Measurements from ENCODE around the gene CFAP77.
"Not testable (repeated sequence)": the region's sequence is repeated elsewhere in the genome, so short reads cannot be mapped to it uniquely, and the experiment has no call there.

The CFAP77 gene

DNA sequence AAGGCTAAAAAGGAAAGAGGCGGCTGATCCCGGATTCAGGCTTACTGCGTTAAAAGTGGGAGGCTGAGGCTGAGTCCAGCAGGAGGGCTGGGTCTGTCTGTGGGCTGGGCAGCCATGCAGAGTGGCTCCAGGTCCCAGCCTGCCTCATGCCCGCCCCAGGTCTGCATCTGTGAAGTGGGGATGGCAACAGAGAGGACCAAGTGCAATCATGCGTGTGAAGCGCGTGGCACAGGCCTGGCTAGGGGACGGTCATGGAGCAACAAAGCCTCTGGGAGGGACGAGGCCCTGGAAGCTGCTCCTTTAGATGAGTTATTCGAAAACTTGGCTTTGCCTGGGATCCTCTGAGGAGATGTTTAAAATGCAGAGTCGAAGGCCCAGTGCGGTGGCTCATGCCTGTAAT lies 142.0 kb downstream of the CFAP77 start:
- DNase-seq, result no peak

DNA sequence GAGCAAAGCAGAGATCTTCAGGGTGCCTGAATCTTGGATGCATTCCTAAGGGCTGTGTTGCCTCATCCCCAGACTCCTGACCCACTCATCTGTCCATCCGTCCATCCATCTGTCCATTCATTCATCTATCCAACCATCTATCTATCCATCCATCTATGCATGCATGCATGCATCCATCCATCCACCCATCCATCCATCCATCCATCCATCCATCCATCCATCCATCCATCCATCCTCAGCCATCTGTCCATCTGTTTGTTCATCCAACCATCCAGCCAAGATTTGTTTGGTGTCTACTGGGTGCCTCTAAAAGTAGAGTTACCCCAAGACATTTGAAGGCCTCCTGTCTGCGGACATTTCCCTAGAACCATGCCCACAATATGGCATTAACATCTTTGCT lies 144.7 kb downstream of the CFAP77 start:
- no peak for DNase-seq

- DNase-seq, result no peak
These were observed 145.5 kb downstream of the CFAP77 start for GRCh38 chr9:132555528-132555927.

DNA sequence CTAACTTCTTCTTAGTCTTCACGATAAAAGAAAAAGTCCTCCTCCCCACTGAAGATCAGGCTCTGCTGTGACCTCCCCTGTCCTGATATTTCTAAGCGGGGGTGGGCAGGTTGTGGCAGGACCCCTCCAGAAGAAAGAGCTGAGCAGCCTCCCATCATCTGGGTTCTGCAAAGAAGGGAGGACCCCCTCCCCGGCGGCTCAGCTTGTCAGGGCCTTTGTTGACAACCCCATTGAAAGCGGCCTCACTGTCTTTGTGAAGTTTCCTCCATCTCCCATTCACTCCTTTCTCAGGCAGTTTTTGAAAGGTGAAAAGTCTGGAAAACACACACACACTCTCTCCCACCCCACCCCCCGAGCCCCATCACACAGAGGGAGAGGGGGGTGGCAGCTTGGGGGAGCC lies 146.2 kb downstream of the CFAP77 start:
- no peak for DNase-seq

- no peak for DNase-seq
These were observed 146.7 kb downstream of the CFAP77 start for GRCh38 chr9:132556714-132557113.

DNA sequence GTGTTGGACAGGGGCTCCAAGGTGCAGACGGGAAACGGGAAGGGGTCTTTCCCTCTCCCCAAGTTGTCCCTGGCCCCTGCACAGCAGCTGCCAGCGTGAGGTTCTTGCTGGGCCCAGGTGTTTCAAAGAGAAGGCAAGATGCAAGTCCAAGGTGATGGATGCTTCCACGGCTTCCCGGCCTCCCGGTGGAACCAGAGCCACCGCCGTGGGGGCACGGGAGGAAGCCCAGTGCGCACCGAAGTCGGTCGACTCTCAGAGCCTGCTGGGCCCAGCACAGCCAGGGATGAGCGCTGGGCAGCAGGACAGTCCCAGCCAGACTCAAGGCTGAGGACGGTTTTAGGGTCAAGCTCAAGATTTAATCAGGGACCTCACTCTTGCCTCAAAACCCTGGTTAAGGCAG lies 147.1 kb downstream of the CFAP77 start:
- DNase-seq, result no peak

- no peak for DNase-seq
These were observed 149.7 kb downstream of the CFAP77 start for GRCh38 chr9:132559711-132560110.

DNA sequence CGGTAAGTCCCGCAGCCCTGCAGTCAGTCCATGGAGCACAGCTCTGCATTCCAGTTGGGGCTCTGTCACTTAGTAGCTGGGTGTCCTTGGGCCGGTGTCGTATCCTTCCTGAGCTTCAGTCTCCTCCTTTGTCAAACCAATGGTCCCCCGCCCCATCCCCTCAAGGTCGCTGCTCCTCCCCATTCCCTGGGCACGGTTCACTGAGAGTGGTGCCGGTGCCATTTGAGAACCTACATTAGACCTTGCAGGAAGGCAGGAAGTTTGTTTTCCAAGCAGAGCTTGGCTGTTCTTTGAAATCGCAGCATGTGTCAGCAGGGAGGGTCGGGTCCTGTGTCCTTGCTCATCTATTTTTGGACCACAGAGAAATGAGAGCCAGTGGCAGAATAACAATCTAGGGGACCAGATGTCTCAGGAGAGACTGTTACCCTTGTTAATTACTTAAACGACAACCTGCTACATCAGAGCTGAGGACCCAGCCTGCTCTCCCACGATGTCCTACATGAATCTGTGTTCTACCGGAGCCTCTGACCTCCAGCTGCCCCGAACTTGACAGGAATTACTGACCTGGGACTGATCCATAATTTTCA lies 150.7 kb downstream of the CFAP77 start:
- DNase-seq, result peak; percentile 93 to 96

- no peak for DNase-seq
These were observed 152.2 kb downstream of the CFAP77 start for GRCh38 chr9:132562306-132562573.

DNA sequence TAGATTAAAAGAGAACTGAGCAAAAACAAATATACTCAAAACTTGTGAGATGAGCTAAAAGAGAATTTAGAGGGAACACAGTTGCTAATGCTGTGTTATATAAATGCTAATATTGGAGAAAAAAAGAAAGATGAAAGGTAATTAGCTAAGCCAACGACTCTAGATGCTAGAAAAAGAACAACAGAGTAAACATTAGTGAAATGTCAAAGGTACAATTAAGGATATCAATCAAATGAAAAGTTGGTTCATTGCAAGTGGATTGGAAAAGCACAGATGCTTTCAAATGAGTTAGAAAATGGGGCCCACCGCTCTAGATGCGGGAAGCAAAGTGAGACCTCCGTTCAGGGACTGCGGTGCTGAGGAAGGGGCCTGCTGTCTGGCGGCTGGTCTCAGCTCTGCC lies 154.5 kb downstream of the CFAP77 start:
- no peak for DNase-seq

GRCh38 chr9:132568787-132569186 lies 158.8 kb downstream of the CFAP77 start:
- not testable (repeated sequence) for DNase-seq

- no peak for DNase-seq
These were observed 162.0 kb downstream of the CFAP77 start for GRCh38 chr9:132571806-132572600.

DNA sequence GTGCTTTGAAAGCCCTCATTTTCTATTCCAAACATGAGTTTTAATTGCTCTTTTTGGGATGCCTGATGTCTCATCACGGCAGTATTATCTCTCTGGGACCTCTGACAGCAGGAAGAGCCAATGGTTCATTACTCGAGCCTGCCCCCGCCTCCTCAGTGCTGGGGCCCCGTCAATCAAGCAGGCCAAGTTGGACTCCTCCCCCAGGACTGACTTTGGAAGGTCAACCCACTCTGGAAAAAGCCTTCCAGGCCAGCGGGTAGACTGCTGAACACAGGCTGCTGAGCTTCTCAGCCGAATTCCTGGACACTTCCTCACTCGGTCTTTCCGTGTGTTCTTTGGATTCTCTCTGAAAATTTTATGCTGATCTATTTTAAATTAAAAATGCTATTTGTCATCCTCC lies 162.9 kb downstream of the CFAP77 start:
- DNase-seq, result no peak

DNA sequence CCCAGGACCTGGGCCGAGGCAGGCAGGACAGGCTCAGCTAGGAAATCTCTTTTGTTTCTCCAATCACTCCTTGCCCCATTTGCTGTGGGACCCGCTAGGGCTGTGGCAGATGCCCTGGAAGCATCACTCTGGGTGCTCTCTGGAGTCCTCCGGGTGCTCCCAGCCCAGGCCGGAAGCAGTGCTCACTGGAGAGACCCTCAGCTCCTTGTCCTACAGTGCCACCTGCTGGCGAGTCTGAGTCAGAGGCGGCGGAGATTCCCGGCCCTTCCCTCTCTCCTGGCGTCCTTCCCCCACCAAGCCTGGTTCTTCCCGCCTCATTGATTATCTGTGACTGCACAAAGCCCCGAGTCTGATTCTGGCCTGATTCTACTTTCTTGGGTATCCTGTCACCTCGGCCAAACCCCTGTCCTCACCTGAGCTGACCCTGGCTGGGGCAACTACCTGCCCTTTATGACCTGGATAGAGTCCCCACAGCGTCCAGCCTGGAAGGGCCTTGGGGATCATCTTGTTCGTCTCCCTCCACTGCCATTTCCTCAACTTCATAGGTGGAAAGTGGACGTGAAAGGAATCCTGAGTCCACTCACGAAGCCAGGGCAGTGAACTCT lies 165.1 kb downstream of the CFAP77 start:
- DNase-seq, result peak; percentile 33 to 80

DNA sequence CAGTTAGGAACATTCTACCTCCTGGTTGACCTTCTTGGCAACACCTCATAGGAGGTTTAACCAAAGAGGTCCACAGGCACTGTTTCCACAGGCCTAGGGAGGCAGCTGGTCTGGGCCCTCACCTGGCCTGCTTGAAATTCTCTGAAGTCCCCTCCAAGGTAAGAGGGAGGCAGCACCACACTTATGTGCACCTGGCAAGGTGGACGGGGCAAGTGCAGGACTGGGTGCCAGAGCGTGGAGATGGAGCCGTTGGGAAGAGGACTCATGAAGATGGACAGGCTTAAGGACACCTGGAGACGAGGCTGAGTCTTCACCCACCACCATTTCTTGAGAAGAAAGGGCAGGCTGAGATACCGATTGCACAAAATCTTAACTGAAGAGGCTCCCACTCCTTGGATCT lies 165.8 kb downstream of the CFAP77 start:
- DNase-seq, result no peak

DNA sequence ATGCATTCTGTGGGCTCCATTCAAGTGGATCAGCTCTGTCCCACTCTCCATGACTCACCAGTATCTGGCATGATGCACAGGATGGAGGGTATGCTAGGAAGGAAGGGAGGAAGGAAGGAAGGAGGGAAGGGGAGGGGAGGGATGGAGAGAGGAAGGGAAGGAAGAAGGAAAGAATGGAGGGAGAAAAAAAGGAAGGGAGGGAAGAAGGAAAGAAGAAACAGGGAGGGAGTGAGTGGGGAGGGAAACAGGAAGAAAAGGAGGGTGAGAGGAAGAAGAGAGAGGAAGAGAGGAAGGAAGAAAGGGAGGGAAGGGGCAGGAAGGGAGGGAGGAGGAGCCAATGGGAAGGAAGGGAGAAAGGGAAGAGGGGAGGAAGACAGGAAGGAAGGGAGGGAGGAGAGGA lies 167.1 kb downstream of the CFAP77 start:
- no peak for DNase-seq

DNA sequence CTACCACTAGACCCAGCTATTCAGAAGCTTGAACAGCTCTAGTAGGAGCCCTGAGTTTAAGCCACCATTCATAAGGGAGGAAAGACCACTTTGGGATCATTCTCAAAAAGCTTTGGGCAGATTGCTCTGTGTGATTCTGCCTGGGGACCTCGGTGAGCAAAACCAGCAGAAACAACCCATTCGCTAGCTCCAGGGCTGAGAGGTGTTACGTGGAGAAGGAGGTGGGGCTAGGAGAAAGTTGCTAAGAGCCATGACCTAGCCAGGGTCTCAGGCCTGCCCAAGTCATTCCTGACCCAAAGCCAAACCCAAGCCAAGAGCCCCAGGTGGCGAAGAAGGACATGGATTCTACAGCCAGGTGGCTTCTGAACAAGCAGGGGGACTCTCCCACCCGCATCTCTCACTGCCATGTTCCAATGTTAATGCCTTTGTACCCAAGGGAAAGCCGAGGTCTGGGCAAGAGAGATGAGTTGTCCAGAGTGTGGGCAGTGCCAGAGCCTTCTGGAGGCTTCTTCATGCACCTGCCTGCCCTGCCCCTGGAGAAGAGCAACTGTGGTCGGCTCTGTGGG lies 168.4 kb downstream of the CFAP77 start:
- DNase-seq, result no peak

GRCh38 chr9:132579427-132579798 lies 169.4 kb downstream of the CFAP77 start:
- DNase-seq, result peak in 1 of 2 experiments; percentile 24

GRCh38 chr9:132582276-132582785 lies 172.3 kb downstream of the CFAP77 start, which contains the start of gene BARHL1:
TSS of gene BARHL1 (plus strand) at chr9:132582606. CDS start at chr9:132582798, 192 bp downstream.
- DNase-seq, result no peak

DNA sequence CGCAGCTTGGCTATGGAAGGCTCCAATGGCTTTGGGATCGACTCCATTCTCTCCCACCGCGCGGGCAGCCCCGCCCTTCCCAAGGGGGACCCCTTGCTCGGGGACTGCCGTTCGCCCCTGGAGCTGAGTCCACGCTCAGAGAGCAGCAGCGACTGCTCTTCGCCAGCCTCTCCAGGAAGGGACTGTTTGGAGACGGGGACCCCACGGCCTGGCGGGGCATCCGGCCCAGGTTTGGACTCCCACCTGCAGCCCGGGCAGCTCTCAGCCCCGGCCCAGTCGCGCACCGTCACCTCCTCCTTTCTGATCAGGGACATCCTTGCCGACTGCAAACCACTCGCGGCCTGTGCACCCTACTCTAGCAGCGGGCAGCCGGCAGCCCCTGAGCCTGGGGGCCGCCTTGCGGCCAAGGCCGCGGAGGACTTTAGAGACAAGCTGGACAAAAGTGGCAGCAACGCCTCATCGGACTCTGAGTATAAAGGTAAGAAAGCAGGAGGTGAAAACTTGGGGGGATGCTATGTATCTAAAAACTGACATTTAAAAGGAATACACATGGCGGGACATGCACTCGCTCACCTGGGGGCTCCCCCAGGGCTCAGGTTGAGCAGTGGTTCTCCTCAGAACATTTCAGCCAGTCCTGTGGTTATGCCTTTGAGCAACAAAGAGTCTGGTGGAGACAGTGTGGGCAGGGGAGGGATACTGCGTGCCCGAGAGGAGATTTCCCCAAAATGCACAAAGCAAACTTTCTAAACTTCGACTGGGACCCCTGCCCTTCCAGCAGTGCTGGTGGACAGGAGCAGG lies 173.0 kb downstream of the CFAP77 start:
- no peak for DNase-seq

- DNase-seq, result no peak
These were observed 173.7 kb downstream of the CFAP77 start for GRCh38 chr9:132583584-132584304.

Measured in NCI-H524 (cell line).